BJ (cell line): ENCODE results near the gene STK11IP. TPM values are rescaled to one million over a fixed set of nuclear protein-coding genes. Genes with fewer than 3 reads are reported as not detected.

Source experiments
- CTCF ChIA-PET: fragments of 350-600 bp; formaldehyde crosslinking; extraction: SDS; loops from one replicate; lab custom pipeline; 2021; ENCODE audit warnings: antibody characterized with exemption, inconsistent platforms; lab: Yijun Ruan, JAX
- POLR2A ChIA-PET: fragments of 300-600 bp; sonication (Branson Sonifier 250); formaldehyde crosslinking; extraction: SDS; loops from one replicate; lab custom pipeline; 2021; ENCODE audit warnings: antibody characterized with exemption; lab: Charles Lee
- DNase-seq: peaks from one replicate; pipeline ENCODE4 v3.0.0-alpha.2; 2011; ENCODE audit warnings: low read depth
- H3K27me3 ChIP-seq: 2 replicates; pipeline ENCODE4 v1.6.0; 2011; ENCODE audit warnings: low read length; ENCODE audit not compliant: control insufficient read depth, insufficient read depth
- H3K36me3 ChIP-seq: 2 replicates; pipeline ENCODE4 v1.5.1; 2011; ENCODE audit warnings: low read length; ENCODE audit not compliant: control insufficient read depth, insufficient read depth
- H3K4me3 ChIP-seq: 2 replicates; pipeline ENCODE4 v1.5.1; 2011; ENCODE audit warnings: low read depth, mild to moderate bottlenecking, control low read depth, low read length
- CTCF ChIP-seq: IDR thresholded peaks from 2 replicates; pipeline ENCODE4 v1.5.1; 2011; ENCODE audit warnings: low read depth, mild to moderate bottlenecking, control low read depth, inconsistent platforms, low read length, moderate library complexity; ENCODE audit not compliant: insufficient read depth
- polyA plus RNA-seq: library from polyadenylated mRNA; depleted of rRNA; stranded (reverse); fragments of >200 nt; gene quantifications from 2 replicates; pipeline ENCODE4 v1.2.3, GENCODE V29; 2011

The STK11IP gene
- polyA plus RNA-seq, 1 experiment, result 21.0 TPM

GRCh38 chr2:219642069-219642454, 44.4 kb downstream of the STK11IP start:
- H3K4me3 ChIP-seq, result no peak overlapping the region
- POLR2A ChIA-PET, result interaction anchor here (0.5 to 0.6 kb wide), 2 partner anchors 46 to 233 kb away, joined by 3 to 8 read pairs; no protein-coding TSS in a partner anchor
- peaks cover 2% of the 10 kb centered on the region; the same call in 1 of the 2 replicates for H3K36me3 ChIP-seq
- DNase-seq, result no peak
- CTCF ChIA-PET, result interaction anchor here (0.5 to 6.4 kb wide), 29 partner anchors 9 to 240 kb away, joined by 3 to 88 read pairs (median 5); partner anchors contain the start of genes CHPF, OBSL1, STK11IP and TMEM198
- no peak for TF ChIP-seq CTCF
- H3K27me3 ChIP-seq, result no peaks in the 10 kb centered on the region

GRCh38 chr2:219642465-219643083, 44.9 kb downstream of the STK11IP start:
- peak; percentile 100 for TF ChIP-seq CTCF
- Histone ChIP-seq H3K4me3 (no peak overlapping the region), H3K36me3 (peaks cover 2% of the 10 kb centered on the region; the same call in 1 of the 2 replicates), H3K27me3 (no peaks in the 10 kb centered on the region)
- POLR2A ChIA-PET, result interaction anchor here (0.6 kb wide), 1 partner anchor 46 kb away, joined by 3 read pairs; no protein-coding TSS in a partner anchor
- CTCF ChIA-PET, result interaction anchor here (0.7 to 6.4 kb wide), 38 partner anchors 9 to 240 kb away, joined by 3 to 88 read pairs (median 5); partner anchors contain the start of genes CHPF, OBSL1, STK11IP and TMEM198
- peak; percentile 79 for DNase-seq

- ChIA-PET CTCF (interaction anchor here (0.7 to 6.4 kb wide), 35 partner anchors 9 to 241 kb away, joined by 3 to 88 read pairs (median 5); partner anchors contain the start of genes CHPF, OBSL1, STK11IP and TMEM198), POLR2A (no interaction called here)
- Histone ChIP-seq H3K36me3 (peaks cover 2% of the 10 kb centered on the region; the same call in 1 of the 2 replicates), H3K27me3 (no peaks in the 10 kb centered on the region), H3K4me3 (no peak overlapping the region)
- no peak for TF ChIP-seq CTCF
- DNase-seq, result no peak
These were observed 45.4 kb downstream of the STK11IP start for GRCh38 chr2:219643084-219643473.

GRCh38 chr2:219643788-219644398, 46.2 kb downstream of the STK11IP start:
- CTCF ChIA-PET, result interaction anchor here (1.2 to 6.4 kb wide), 15 partner anchors 14 to 241 kb away, joined by 3 to 88 read pairs (median 6); partner anchors contain the start of genes CHPF, OBSL1 and TMEM198
- Histone ChIP-seq H3K27me3 (no peaks in the 10 kb centered on the region), H3K36me3 (peaks cover 2% of the 10 kb centered on the region; the same call in 1 of the 2 replicates), H3K4me3 (no peak overlapping the region)
- POLR2A ChIA-PET, result no interaction called here
- no peak for DNase-seq
- TF ChIP-seq CTCF, result no peak
